Effector memory CD8-positive, alpha-beta T cell (primary cell): ENCODE measurements around the gene ARL5C.
A peak's percentile ranks its signal among the peaks of the same experiment; 100 is the strongest.

Experiments used
- ATAC-seq: fragments of 150-1000 bp; cut with Tn5 transposase; replicated peaks from 2 replicates; pipeline ENCODE4 v1.10.0; 2021; ENCODE audit warnings: mild to moderate bottlenecking, moderate library complexity
- DNase-seq, 3 experiments: peaks; one replicate each; pipeline ENCODE4 v3.0.0; 2021
- H3K27ac Mint-ChIP-seq, 2 donors: one replicate each; pipeline ENCODE4 v1.8.0; 2022; ENCODE audit warnings: mild to moderate bottlenecking in 2 of 2, mixed read lengths in 2 of 2, moderate library complexity in 2 of 2
- H3K27me3 Mint-ChIP-seq, 2 donors: one replicate each; pipeline ENCODE4 v1.8.0; 2022; ENCODE audit warnings: mixed read lengths in 2 of 2
- H3K36me3 Mint-ChIP-seq: one replicate; pipeline ENCODE4 v1.8.0; 2022; ENCODE audit warnings: mild to moderate bottlenecking, moderate library complexity, mixed read lengths; ENCODE audit not compliant: insufficient read depth
- H3K4me1 Mint-ChIP-seq, 2 donors: one replicate each; pipeline ENCODE4 v1.8.0; 2022; ENCODE audit warnings: low read depth in 2 of 2, mixed read lengths in 2 of 2
- H3K4me3 Mint-ChIP-seq, 2 donors: one replicate each; pipeline ENCODE4 v1.8.0; 2022; ENCODE audit warnings: mild to moderate bottlenecking in 2 of 2, mixed read lengths in 2 of 2, moderate library complexity in 2 of 2
- H3K9me3 Mint-ChIP-seq, 2 donors: one replicate each; pipeline ENCODE4 v1.8.0; 2022; ENCODE audit warnings: mixed read lengths in 2 of 2
- total RNA-seq, 9 experiments: gene quantifications; one replicate each; lab custom pipeline; 2026; lab: John Stamatoyannopoulos, UW

ARL5C gene, protein sequence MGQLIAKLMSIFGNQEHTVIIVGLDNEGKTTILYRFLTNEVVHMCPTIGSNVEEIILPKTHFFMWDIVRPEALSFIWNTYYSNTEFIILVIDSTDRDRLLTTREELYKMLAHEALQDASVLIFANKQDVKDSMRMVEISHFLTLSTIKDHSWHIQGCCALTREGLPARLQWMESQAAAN
- 0 to 0.25 (median 0) reads per million in 9 experiments for total RNA-seq

DNA sequence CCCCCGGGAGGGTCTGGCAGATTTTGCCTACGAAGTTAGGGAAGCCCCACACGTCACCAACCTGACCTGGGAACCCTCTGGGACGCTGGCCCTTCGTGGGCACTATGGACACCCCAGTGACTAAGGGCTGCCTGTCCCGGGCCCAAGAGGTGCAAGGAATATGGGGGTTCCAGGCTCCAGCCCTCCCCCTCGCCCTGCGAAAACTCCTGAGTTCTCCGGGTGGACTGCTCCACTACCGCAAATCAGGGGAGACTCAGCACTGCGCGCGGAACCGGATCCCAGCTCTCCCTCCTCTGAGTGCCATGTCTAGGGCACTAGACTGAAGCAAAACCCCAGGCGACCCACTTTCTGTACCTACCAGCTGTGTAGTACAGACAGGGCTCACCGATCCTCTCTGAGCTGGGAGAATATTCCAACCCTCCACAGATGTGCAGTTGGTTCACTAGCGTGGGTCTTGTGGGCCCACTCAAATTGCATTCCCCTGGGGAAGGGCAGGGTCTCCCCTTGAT, at the start of gene ARL5C:
Gene ARL5C, minus strand, starts transcription at position 321 of the 509 bp plus-strand sequence. CDS start 401 bp downstream, outside the sequence.
- H3K4me3 Mint-ChIP-seq, result peak within 1 kb of the TSS; percentile 85 to 86
- peaks cover 5% of the 10 kb centered on the region for H3K36me3 Mint-ChIP-seq
- no peak for ATAC-seq
- peaks cover 23 to 27% of the 10 kb centered on the region in 2 donors for H3K4me1 Mint-ChIP-seq
- peak within 1 kb of the TSS; percentile 15 to 62 for H3K27ac Mint-ChIP-seq
- DNase-seq, result no peak
- H3K9me3 Mint-ChIP-seq, result no peaks in the 10 kb centered on the region
- no peaks in the 10 kb centered on the region for H3K27me3 Mint-ChIP-seq

DNA sequence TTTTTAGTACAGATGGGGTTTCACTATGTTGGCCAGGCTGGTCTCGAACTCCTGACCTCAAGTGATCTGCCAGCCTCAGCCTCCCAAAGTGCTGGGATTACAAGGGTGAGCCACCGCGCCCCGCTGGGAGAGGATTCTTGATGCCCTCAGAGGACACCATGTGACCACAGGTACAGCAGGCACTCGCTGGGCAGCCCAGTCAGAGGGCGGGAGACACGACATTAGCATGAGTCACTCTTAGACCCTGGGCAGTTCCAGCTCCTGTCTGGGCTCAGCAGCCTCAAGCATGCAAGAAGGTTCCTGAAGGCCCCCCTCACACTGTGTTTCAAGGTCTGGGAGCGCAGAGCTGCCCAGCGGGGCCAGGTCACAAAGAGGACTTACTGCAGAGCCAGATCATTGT, 47.9 kb upstream of the ARL5C start:
- no peak for ATAC-seq
- peaks cover 10 to 15% of the 10 kb centered on the region in 2 donors for H3K4me1 Mint-ChIP-seq
- no peak overlapping the region for H3K4me3 Mint-ChIP-seq
- no peak for DNase-seq
- no peaks in the 10 kb centered on the region for H3K9me3 Mint-ChIP-seq
- peaks cover 2% of the 10 kb centered on the region for H3K36me3 Mint-ChIP-seq
- peaks cover 13 to 67% of the 10 kb centered on the region in 2 donors for H3K27me3 Mint-ChIP-seq
- H3K27ac Mint-ChIP-seq, result no peak overlapping the region

DNA sequence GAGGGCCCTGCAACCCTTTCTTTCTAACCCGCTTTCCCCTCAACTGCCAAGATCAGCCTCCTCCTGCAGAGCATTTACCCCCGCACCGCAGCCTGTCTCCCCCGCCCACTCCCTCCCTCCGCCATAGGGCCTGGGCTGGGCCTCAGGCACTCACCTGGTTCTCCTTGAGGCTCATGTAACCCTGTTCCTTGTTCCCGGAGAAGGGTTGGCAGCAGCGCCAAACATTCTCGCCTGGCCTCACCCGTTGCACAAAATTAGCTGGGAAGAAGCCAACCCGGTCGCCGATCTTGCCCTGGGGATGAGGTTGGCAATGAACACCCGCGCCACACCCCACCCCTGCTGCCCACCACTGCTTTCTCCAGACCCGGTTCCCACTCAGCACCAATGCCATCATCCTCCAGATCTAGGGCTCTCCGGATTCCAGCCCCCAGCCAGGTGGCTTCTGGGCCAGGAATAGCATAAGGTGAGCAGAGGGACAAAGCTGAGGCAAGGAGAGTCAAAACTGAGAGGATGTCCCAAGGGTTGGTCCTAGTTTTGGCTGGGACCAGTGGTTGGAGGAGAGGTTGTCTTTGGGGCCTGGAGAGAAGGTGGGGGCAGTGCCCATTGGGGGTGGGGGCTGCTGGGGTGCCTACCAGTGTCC, 47.0 kb upstream of the ARL5C start:
- H3K36me3 Mint-ChIP-seq, result peaks cover 2% of the 10 kb centered on the region
- no peak overlapping the region for H3K27ac Mint-ChIP-seq
- no peak overlapping the region for H3K4me3 Mint-ChIP-seq
- H3K9me3 Mint-ChIP-seq, result no peaks in the 10 kb centered on the region
- peaks cover 13 to 60% of the 10 kb centered on the region in 2 donors for H3K27me3 Mint-ChIP-seq
- H3K4me1 Mint-ChIP-seq, result peaks cover 15 to 18% of the 10 kb centered on the region in 2 donors
- DNase-seq (no peak), ATAC-seq (no peak)

DNA sequence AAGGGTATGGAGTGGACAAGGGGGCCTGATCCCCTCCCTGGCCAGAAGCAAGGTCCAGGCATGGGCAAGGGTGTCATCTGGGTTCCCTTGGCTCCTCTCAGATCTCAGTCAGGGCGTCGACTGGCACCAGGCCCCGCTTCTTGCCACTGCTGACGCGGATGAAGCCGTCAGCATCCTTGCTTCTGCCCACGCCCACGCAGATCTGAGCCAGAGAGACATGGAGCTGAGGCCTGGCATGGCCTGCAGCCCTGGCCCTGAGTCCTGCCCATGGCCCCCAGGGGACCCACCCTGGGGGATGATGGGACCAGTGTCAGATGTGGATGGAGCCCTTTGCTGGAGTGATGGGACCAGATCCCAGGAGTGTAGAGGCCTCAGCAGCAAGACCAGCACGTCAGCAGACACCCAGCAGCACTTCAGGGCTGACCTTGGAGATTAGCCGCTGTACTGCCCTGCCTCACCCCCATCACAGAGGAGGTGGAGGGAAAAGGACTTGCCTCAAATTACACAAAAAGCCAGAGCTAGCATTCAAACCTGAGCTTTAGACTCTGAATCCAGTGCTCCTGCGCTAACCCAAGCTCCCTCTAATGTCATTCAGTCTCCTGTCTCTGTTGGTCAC, 46.3 kb upstream of the ARL5C start:
- peaks cover 13 to 53% of the 10 kb centered on the region in 2 donors for H3K27me3 Mint-ChIP-seq
- H3K4me3 Mint-ChIP-seq, result no peak overlapping the region
- DNase-seq (no peak), ATAC-seq (no peak)
- H3K9me3 Mint-ChIP-seq, result no peaks in the 10 kb centered on the region
- peaks cover 13 to 20% of the 10 kb centered on the region in 2 donors for H3K4me1 Mint-ChIP-seq
- H3K27ac Mint-ChIP-seq, result no peak overlapping the region
- H3K36me3 Mint-ChIP-seq, result peaks cover 2% of the 10 kb centered on the region

DNA sequence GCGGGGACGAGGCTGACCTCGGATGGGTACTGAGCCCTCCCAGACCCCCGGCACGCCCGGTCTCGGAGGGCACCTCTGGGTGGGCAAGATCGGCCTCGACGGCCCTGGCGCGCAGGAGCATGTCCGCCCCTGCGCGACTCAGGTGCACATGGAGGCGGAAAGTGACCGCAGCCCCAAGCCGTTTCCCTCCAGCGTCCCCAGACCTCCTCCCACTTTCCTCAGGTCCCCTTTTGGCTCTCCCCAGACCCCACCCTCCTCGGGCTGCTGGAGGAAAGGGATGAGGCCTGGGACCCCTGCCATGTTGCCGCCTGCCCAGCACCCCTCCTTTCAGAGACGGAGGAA, 44.1 kb upstream of the ARL5C start:
- no peak for ATAC-seq
- peaks cover under 1 to 31% of the 10 kb centered on the region in 2 donors for H3K27me3 Mint-ChIP-seq
- H3K9me3 Mint-ChIP-seq, result no peaks in the 10 kb centered on the region
- peak overlapping the region; percentile 69 to 77 for H3K27ac Mint-ChIP-seq
- no peak for DNase-seq
- peak overlapping the region; percentile 66 to 68 for H3K4me3 Mint-ChIP-seq
- H3K36me3 Mint-ChIP-seq, result peaks cover 12% of the 10 kb centered on the region
- H3K4me1 Mint-ChIP-seq, result peaks cover 15 to 23% of the 10 kb centered on the region in 2 donors

DNA sequence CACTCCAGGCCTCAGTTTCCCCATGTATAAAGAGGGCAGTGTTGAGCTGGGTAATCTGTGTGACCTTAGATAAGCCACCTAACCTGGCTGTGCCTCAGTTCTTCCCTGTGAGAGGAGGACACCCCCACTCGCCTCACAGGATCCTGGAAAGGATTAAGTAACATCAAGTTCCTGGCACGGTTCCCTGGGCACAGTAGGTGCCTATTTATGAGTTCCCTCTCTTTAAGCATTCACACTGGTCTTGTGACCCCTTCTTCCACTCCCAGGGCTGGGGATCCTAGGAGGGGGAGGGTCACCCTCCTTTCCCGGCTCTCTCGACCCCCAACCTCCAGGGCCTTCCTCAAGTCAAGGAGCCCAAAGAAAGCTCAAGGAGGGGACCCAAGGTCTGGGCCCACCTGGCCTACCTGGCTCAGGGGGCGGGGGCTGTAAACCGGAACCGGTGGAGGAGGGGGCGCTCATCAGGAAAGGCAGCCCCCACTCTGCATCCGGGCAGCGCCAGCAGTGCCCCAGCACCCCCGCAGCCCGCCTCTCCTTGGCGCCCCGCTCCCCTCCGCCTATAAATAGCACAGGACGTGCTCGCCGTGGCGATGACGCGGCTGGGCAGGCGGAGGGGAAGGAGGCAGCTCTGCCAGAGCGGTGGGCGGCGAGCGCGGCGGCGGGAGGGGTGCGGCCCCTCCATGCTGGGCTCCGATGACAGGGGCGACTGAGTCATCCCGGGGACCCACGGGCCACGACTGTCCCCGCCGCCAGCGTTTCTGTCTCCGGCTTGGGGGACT, 43.5 kb upstream of the ARL5C start:
- ATAC-seq (peak; percentile 84), DNase-seq (peak; percentile 59 to 63 (median 61))
- Mint-ChIP-seq H3K4me3 (peak overlapping the region; percentile 66 to 68), H3K27ac (peak overlapping the region; percentile 69 to 77), H3K9me3 (no peaks in the 10 kb centered on the region), H3K36me3 (peaks cover 17% of the 10 kb centered on the region), H3K4me1 (peaks cover 15 to 23% of the 10 kb centered on the region in 2 donors), H3K27me3 (peaks cover 0 to 25% of the 10 kb centered on the region in 2 donors)

DNA sequence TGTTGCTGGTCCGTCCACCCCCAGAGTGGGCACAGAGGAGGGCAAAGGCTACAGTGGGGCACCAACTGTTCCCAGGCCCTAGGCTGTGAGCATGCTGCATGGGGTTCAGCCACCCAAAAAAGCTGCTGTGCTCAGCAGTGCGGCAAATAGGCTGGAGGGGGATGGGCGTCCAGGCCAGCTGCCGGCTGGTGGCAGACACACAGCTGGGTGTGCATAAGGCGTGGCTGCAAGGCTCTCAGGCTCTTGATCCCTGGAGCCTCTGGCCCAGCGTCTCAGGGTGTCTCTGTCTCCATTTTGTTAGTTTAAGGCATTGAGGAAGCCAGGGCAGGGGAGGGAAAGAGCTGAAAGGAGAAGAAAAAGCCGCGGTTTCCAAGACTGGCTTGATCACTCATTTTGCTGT, 42.9 kb upstream of the ARL5C start:
- H3K27me3 Mint-ChIP-seq, result peaks cover 0 to 19% of the 10 kb centered on the region in 2 donors
- DNase-seq (no peak), ATAC-seq (peak; percentile 12)
- peak overlapping the region in 1 of 2 donors; percentile 77 for H3K27ac Mint-ChIP-seq
- peaks cover 23% of the 10 kb centered on the region for H3K36me3 Mint-ChIP-seq
- H3K4me1 Mint-ChIP-seq, result peaks cover 15 to 23% of the 10 kb centered on the region in 2 donors
- no peaks in the 10 kb centered on the region for H3K9me3 Mint-ChIP-seq
- peak overlapping the region; percentile 44 to 68 for H3K4me3 Mint-ChIP-seq

DNA sequence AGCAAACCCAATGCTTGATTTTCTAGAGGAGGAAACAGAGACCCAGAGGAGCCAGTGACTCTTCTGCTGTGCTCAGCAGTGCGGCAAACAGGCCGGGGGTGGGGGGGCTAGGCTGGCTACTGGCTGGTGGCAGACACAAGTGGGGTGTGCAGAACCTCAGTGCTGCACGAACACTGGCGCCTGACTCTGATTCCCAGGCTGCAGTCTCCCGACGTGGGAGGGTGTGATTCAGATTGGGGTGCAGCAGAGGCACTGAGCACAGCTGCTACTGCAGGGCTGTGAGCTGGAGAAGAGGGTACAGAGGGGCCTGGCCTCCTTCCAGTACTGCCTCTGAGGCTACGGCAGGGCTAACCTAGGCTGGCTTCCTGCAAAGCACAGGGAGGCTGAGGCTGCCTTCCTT, 42.2 kb upstream of the ARL5C start:
- DNase-seq (no peak), ATAC-seq (no peak)
- no peak overlapping the region for H3K27ac Mint-ChIP-seq
- H3K9me3 Mint-ChIP-seq, result no peaks in the 10 kb centered on the region
- peaks cover 18 to 23% of the 10 kb centered on the region in 2 donors for H3K4me1 Mint-ChIP-seq
- peaks cover 0 to 12% of the 10 kb centered on the region in 2 donors for H3K27me3 Mint-ChIP-seq
- peaks cover 31% of the 10 kb centered on the region for H3K36me3 Mint-ChIP-seq
- H3K4me3 Mint-ChIP-seq, result no peak overlapping the region

DNA sequence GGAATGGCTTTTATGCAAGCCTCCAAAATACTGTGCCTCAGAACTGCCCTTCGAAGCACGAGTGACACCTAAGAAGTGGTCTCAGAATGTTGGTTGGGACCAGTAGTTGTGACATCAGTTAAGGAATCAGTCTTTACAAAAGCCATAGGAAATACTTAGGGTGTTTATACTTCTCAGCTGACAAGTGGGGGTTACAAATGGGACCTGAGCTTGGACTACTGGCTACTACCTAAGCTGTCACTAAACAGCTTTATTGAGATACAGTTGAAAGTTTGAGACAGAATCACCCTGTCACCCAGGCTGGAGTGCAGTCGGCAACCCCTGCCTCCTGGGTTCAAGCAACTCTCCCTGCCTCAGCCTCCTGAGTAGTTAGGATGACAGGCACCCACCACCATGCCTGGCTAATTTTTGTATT, 39.2 kb upstream of the ARL5C start:
- peaks cover 59% of the 10 kb centered on the region for H3K36me3 Mint-ChIP-seq
- no peak overlapping the region for H3K4me3 Mint-ChIP-seq
- peaks cover 32 to 36% of the 10 kb centered on the region in 2 donors for H3K4me1 Mint-ChIP-seq
- no peak for DNase-seq
- H3K27ac Mint-ChIP-seq, result no peak overlapping the region
- no peak for ATAC-seq
- no peaks in the 10 kb centered on the region for H3K9me3 Mint-ChIP-seq
- H3K27me3 Mint-ChIP-seq, result peaks cover 0 to 2% of the 10 kb centered on the region in 2 donors

DNA sequence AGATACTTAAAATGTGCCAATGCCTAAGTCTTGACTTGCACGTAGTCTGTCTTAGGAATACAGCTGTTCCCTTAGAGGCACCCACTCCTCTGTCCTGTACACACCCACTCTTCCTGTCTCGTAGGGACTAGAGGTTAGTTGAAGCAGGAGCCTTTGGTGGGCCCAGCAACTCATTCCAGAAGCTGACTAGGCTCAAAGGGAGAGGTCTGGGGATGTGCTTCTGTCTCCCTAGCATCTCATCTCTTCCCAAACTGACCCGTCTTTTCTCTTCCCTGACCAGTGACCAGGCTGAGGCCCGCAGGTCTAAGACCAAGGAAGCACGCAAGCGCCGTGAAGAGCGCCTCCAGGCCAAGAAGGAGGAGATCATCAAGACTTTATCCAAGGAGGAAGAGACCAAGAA, 38.3 kb upstream of the ARL5C start:
- peaks cover 67% of the 10 kb centered on the region for H3K36me3 Mint-ChIP-seq
- no peak overlapping the region for H3K4me3 Mint-ChIP-seq
- peaks cover 35 to 37% of the 10 kb centered on the region in 2 donors for H3K4me1 Mint-ChIP-seq
- H3K9me3 Mint-ChIP-seq, result no peaks in the 10 kb centered on the region
- no peak for DNase-seq
- no peaks in the 10 kb centered on the region for H3K27me3 Mint-ChIP-seq
- ATAC-seq, result no peak
- peak overlapping the region; percentile 51 to 60 for H3K27ac Mint-ChIP-seq

DNA sequence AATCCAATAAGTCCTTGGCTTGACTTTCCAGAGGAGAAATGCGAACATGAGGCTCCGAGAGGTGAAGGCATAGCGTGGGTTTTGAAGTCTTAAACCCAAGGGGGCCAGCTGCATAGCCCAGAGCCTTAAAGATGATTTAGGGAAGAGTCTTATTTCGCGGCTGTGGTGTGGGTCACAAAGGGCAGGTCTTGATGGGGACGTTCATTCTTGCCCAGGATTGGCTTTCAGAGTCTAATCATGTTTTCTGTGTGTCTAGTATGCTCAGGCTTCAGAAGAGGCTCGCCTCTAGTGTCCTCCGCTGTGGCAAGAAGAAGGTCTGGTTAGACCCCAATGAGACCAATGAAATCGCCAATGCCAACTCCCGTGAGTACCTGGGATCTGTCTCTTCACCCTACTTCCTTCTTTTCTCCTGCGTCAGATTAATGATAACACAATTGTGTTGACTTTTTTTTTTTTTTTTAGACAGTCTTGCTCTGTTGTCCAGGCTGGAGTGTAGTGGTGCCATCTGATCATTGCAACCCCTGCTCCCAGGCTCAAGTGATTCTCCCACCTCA, 35.1 kb upstream of the ARL5C start:
- Mint-ChIP-seq H3K27ac (peak overlapping the region; percentile 99 to 100), H3K4me3 (peak overlapping the region; percentile 93 to 98), H3K4me1 (peaks cover 36 to 38% of the 10 kb centered on the region in 2 donors), H3K36me3 (peaks cover 67% of the 10 kb centered on the region), H3K9me3 (no peaks in the 10 kb centered on the region), H3K27me3 (no peaks in the 10 kb centered on the region)
- ATAC-seq, result no peak
- DNase-seq, result no peak

DNA sequence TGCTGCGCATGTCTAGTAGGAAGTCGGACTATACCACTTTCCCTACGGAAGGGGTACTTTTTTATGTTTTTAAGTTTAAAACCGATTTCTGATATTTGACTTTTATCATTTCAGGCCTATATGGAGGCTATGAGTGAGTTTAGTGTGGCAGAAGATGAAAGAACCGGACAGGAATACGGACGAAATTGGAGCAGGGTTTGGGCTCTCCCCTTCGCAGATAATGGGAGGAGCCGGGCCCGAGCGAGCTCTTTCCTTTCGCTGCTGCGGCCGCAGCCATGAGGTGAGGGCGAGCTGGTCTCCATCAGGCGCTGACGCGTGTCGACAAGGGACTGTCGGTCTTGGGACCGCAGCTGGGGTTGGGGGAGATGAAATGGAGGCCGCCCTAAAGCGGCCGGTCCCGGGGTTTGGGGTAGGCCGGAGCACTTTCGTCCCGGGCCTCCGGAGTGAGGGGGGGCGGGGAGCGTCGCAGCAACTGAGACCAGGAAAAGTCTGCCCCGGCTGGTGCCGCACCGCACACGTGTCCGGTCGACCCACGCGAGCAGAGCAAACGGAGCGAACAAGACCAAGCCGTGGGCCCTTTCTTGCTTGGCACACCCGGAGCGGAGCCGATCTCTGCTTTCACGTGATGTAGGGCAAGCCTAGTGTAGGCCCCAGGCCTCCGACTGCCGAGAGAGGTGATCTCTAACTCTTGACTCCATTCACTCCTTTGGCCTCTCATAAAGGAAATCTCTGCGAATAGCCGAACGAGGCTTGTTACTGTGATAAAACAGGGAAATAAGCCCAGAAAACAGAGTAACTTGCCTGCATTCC, 34.3 kb upstream of the ARL5C start, which contains the start of gene RPL19:
Gene RPL19, plus strand, starts transcription at position 214 of the 810 bp plus-strand sequence. Its CDS starts 62 bp downstream, at position 276.
- H3K4me3 Mint-ChIP-seq, result peak within 1 kb of the TSS; percentile 93 to 98
- peak within 1 kb of the TSS; percentile 99 to 100 for H3K27ac Mint-ChIP-seq
- H3K9me3 Mint-ChIP-seq, result no peaks in the 10 kb centered on the region
- H3K4me1 Mint-ChIP-seq, result peaks cover 43 to 45% of the 10 kb centered on the region in 2 donors
- ATAC-seq, result peak; percentile 77
- H3K27me3 Mint-ChIP-seq, result no peaks in the 10 kb centered on the region
- peak; percentile 81 to 82 (median 82) for DNase-seq
- peaks cover 65% of the 10 kb centered on the region for H3K36me3 Mint-ChIP-seq
